GM12873 (cell line): ENCODE measurements around the gene KDM4C.

Experiments
- CTCF ChIP-seq: IDR thresholded peaks from 2 replicates; pipeline ENCODE4 v1.5.1; 2012; ENCODE audit warnings: low read depth, mild to moderate bottlenecking, moderate library complexity, low read length, control low read depth; ENCODE audit not compliant: insufficient read depth; ENCODE audit errors: missing control alignments

Gene KDM4C

GRCh38 chr9:6793203-6793602 is 35.4 kb downstream of the KDM4C start:
- no peak for TF ChIP-seq CTCF

DNA sequence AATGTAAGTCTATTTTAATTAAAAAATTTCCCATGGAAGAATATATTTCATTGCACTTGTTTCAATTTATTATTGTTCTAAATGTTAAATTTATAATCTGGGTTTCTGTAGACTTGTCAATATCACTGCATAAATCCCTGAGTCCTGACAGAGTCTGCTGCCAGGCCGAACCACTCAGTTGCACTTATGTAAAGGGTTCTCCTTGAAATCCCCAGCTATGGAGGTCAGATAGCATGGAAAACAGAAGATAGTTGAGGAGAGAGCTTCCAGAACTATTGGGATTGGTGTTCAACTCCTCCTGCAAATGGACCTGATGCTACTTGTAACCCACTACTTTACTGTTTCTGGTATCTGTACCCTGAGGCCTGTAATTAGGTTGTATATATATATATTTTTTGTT is 37.2 kb downstream of the KDM4C start:
- no peak for TF ChIP-seq CTCF

GRCh38 chr9:6802926-6803325 is 45.2 kb downstream of the KDM4C start:
- no peak for TF ChIP-seq CTCF

DNA sequence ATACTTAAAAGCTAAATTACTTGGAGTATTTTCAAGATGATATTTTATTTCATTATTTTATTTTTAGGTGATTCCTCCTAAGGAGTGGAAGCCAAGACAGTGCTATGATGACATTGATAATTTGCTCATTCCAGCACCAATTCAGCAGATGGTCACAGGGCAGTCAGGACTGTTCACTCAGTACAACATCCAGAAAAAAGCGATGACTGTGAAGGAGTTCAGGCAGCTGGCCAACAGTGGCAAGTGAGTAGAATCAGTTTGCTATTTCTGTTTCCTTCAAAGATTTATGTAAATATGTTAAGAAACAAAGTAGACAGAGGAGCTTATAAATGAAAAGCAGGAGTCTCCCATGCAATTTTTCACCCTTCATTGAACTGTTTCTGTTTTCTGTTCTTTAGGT is 47.8 kb downstream of the KDM4C start:
- TF ChIP-seq CTCF: no peak

DNA sequence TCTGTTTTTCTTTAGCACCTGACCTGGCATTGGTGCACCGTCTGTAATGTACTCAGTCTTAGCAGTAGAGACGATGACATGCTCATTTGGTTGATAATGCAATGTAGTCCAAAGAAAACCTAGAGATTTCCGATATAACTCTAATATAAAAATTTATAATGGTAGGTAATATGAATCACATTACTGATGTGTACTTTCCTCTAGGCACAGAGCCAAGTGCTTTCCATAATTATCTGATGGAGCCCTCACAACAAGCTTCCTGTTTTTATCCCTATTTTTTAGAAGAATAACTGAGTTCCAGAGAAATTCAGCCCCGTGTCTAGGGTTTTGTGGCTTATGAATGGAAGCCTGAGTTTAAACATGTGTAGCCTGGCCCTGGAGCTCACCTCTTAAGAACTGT is 53.7 kb downstream of the KDM4C start:
- TF ChIP-seq CTCF: no peak

- no peak for TF ChIP-seq CTCF
These were observed 58.8 kb downstream of the KDM4C start for GRCh38 chr9:6816581-6816980.

DNA sequence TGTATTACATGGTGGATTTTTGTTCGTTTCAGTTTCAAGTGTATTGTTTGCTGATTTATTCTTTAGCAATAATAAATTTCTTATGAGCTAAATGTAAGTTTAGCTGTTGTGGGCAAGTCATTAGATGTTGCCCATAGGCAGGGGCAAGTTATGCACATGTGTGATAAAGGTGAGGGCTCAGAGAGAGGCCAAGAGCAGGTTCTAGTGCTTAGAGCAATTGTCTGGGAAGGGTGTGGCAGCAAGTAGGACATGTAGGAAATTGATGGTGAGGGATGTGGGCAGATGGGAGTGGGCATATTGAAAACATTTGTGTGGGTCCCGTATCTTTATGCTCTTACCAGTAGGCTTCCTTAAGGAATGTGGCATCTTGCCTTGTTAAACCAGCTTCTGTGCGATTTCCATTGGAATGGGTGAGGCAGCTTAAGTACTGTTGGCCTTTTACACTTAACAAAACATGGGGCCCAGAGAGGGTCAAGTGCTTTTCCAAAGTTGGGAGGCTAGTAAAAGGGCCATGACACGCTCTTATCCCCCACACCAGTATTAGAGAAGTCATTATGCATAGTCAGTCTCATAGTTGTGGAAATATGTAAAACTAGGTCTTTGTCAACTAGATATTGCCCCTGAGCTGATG is 60.6 kb downstream of the KDM4C start:
- TF ChIP-seq CTCF: no peak
